ENCODE results near the gene IQCH. TPM values are rescaled to one million over a fixed set of nuclear protein-coding genes. Genes with fewer than 3 reads are reported as not detected.

The IQCH gene
- total and polyA plus RNA-seq, 9 of the 15 experiments (the other 6 are each of a cell fraction or from before 2014, with no cell fraction given), result 1.8 to 3.9 (median 2.7) TPM

- TF ChIP-seq ZBTB40 (IDR thresholded peaks at IDR 0.05) (peak; percentile 86), ZBTB40 (CRISPR knock-in tag; IDR thresholded peaks at IDR 0.05) (no peak), ZNF609 (CRISPR knock-in tag; IDR thresholded peaks at IDR 0.05; ENCODE audit: borderline replicate concordance) (peak; percentile 83; the same call in 1 of the 2 replicates), ZKSCAN1 (IDR thresholded peaks at IDR 0.05; ENCODE audit: low read depth, low read length) (peak; percentile 28; the same call in 1 of the 2 replicates), ZNF77 (CRISPR knock-in tag; IDR thresholded peaks at IDR 0.05) (no peak), NBN (IDR thresholded peaks at IDR 0.05; ENCODE audit: low read depth) (no peak; the same call in 1 of the 2 replicates), ZZZ3 (IDR thresholded peaks at IDR 0.05) (peak; percentile 20; the same call in 1 of the 2 replicates), MXI1 (IDR thresholded peaks at IDR 0.05; ENCODE audit: low read depth, low read length) (peak; percentile 94), ZFP36 (IDR thresholded peaks at IDR 0.05; ENCODE audit: low read depth, low read length, partially characterized antibody) (no peak), HMG20B (CRISPR knock-in tag; IDR thresholded peaks at IDR 0.05) (no peak), ZFP91 (CRISPR knock-in tag; IDR thresholded peaks at IDR 0.05) (peak; percentile 72)
These were observed at the start of gene IQCH, which contains the start of gene AAGAB (continued) for GRCh38 chr15:67254238-67255175.

Data from K562 (cell line).